Measurements from ENCODE around the gene INO80E.
"Not testable (repeated sequence)": the region's sequence is repeated elsewhere in the genome, so short reads cannot be mapped to it uniquely, and the experiment has no call there.

The INO80E gene

DNA sequence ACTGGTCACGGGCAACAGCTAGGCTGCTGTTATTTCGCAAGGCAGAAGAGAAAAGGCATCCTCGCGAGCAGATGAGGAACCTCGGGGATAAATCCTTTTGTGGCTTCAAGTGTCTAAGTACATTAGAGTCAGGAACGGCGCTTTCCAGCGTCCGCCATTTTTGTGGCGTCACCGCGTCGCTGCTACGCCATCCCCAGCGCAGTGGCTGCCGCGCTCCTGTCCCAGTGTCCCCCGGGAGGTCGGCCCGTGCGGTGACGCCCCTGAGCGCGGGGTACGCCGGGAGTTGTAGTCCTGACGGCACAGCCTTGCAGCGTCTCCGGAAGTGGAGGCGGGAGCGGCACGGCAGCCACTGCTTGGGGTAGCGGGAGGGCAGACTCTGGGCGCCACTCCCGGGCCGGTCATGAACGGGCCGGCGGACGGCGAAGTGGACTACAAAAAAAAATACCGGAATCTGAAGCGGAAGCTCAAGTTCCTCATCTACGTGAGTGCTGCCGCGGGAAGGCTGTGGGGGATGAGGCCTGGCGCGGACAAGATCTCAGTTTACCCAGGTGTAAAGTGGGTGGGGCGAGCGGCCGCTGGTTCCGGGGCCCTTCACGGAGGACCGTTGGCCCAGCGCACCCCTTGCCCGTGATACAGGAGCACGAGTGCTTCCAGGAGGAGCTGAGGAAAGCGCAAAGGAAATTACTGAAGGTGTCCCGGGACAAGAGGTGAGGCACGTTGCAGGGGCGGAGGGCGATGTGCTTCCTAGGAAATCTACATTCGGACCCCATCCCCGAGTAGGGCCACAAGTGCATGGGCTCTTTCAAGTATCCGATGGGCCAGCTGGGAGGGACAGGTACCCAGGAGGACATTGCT, at the start of gene INO80E:
Gene INO80E, plus strand, starts transcription at position 331 of the 855 bp plus-strand sequence. Its CDS starts 70 bp downstream, at position 401.
- FAIRE-seq, result peak; percentile 72

DNA sequence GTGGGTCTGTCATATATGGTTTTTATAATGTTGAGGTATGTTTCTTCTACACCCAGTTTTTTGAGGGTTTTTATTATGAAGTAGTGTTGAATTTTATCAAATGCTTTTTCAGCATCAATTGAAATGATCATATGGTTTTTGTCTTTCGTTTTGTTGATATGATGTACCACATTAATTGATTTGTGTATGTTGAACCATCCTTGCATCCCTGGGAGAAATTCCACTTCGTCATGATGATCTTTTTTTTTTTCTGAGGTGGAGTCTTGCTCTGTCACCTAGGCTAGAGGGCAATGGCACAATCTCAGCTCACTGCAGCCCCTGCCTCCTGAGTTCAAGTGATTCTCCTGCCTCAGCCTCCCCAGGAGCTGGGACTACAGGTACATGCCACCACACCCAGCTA, 48.1 kb upstream of the INO80E start:
- no peak for FAIRE-seq

DNA sequence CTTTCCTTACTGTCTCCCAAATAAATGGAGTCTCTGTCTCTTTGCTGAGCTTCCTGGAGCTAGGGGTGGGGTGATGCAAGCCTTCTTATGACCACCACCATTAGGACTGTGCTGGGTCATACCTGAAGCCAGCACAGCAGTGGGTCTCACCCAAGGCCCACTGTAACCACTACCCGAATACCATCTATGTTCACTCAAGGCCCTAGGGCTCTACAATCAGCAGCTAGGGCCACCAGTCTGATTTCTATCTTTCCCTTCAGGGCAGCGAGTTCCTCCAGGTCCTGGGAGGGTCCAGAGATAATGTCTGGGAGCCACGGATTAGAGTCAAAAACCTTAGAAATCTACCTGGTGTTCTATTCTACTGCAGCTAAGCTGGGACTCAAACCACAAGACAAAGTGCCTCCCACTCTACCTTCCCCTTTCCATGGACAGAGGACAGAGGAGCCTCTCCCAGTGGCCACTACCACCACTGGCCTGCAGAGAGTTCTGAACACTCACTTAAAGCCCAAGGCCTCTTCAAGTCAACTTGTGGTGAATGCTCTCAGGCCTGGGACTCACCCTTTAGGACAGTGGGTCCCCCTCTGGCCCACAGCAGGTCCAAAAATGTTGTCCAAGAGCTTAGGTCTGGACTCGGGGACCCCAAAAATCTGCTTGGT, 45.1 kb upstream of the INO80E start:
- no peak for FAIRE-seq

- FAIRE-seq, result no peak
Observed at GRCh38 chr16:29951625-29952365, 44.2 kb upstream of the INO80E start.

- no peak for FAIRE-seq
Observed at GRCh38 chr16:29958756-29959155, 37.3 kb upstream of the INO80E start.

- FAIRE-seq, result no peak
Observed at GRCh38 chr16:29959293-29959692, 36.7 kb upstream of the INO80E start.

DNA sequence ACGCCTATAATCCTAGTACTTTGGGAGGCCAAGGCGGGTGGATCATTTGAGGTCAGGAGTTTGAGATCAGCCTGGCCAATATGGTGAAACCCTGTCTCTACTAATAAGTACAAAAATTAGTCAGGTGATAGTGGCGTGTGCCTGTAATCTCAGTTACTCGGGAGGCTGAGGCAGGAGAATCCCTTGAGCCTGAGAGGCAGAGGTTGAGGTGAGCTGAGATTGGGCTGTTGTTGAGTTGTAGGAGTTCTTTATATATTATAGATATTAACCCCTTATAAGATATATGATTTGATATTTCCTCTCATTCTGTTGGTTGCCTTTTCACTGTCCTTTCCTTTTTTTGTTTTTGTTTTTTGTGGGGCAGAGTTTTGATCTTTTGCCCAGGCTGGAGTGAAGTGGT, 36.2 kb upstream of the INO80E start:
- not testable (repeated sequence) for FAIRE-seq

DNA sequence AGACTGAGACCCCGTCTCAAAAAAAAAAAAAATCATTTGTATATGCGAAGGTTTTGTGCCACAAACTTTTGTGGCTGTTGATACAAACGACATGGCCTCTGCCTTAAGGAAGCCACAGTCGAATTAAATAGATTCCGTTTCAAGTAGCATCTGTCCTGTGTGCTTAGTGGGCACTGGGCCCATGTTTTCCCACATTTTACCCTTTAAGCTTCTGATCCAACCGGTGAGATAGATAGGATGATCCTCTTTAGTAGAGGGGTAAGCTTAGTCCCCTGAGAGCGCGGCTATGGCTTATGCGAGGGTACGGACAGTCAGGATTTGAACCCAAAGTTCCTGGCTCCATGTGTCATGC, 34.9 kb upstream of the INO80E start:
- FAIRE-seq, result no peak

GRCh38 chr16:29961479-29962343, 34.3 kb upstream of the INO80E start, which contains the start of gene TMEM219:
Gene TMEM219, plus strand, starts transcription at chr16:29962079. Its CDS starts 1,065 bp downstream, at chr16:29963144.
- FAIRE-seq, result no peak

DNA sequence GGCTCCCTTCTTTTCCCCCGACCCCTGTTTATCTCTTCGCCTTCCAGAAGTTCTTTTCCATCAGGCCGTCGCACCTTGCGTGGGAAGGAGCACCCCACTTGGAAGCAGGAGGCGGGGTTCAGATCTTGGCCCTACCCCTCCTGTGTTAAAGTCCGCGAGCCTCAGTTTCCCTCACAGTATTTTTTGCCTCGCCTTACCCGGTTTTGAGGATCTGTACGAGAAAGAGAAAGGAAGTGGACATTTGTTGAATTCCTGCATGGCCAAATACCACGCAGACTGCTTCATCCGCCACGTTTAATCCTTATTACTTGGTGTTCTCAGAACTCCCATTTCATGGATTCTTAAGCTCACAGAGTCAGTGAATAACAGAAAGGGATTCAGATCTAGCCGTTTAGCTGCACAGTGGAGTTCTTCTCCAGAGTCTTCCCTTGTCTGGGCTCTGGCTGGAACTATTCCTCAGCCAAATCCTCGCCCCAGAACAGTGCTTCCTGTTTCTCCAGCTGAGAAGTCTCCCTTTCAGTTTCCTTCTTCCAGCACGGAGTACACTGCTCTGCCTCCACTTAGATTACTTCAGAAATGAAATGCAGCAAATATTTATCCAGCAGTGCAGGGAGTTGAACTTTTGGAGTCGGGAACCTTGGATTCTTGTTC, 33.6 kb upstream of the INO80E start:
- FAIRE-seq, result no peak

- no peak for FAIRE-seq
Observed at GRCh38 chr16:29963021-29963743, 32.9 kb upstream of the INO80E start.

- FAIRE-seq, result no peak
Observed at GRCh38 chr16:29968205-29968604, 27.8 kb upstream of the INO80E start.

- FAIRE-seq, result no peak
Observed at GRCh38 chr16:29971304-29971703, 24.7 kb upstream of the INO80E start.

DNA sequence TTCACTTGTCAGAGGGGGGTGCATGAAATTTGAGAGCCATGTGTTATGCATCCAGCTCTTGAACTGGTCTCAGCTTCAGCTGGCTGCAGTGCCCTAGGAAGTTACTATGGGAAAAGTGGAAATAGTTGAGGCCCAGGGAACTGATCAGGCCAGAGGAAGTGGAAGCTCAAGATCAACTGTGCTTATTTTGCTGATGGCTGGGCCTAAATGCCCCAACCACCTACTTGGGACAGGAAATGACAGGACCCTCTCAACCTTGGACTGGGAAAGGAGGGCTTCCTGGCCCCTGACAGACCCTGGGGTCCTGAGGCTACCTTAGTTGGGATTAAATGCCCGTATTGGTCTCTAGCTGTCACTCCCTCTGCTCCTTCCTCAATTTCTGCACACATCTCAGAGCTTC, 23.5 kb upstream of the INO80E start:
- no peak for FAIRE-seq

- FAIRE-seq, result no peak
Observed at GRCh38 chr16:29972992-29973383, 23.1 kb upstream of the INO80E start.

DNA sequence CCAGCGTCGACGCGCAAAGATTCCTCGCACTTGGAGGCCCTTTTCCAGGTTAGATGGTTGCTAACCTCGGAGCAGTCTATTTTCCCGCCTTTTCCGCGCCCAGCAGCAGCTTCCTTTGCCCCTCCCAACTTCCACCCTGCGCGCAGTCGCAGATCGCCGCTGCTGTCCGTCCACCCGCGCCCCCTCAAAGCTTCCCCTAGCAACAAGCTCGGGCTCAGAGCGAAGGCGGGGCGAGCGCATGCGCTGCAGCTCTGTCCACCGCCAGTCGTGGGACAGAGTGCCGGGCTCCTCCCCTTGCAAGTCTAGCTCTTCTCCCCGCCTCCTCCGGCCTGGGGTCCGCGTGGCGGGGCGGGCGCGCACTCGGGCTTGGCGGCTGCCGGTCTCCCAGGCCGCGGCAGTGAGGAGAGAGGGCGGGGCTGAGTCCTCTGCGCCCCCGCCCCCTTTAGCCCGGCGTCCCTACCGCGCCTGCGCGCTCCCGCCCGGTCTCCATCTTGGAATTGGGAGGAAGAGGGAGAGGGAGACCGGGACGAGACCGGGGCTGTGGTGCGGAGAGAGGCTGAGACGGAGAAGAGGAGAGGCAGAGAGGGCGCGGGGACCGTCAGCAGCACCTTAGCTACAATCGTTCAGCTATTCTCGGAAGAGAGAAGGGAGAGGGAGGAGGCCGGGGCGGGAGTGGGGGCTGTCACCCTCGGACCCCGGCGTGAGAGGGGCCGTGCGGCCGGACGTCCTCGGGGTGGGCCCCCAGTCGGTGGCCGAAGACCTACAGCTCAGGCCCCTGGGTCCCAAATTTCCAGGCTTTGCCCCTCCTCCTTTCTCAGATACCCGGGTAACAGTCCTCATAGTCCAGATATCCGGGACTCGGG, 22.4 kb upstream of the INO80E start, which contains the start of gene TAOK2:
Gene TAOK2, plus strand, starts transcription at position 485 of the 863 bp plus-strand sequence. CDS start 3,905 bp downstream, outside the sequence.
- no peak for FAIRE-seq

GRCh38 chr16:29974291-29975133, 21.5 kb upstream of the INO80E start:
- no peak for FAIRE-seq

GRCh38 chr16:29975134-29975538, 20.9 kb upstream of the INO80E start:
- FAIRE-seq, result no peak

Measured in endometrium (tissue), 2 donors.